Upper lobe of left lung (tissue), 6 donors: ENCODE data around the gene MYCBPAP. TPM values are rescaled to one million over a fixed set of nuclear protein-coding genes. Genes with fewer than 3 reads are reported as not detected.

Experiments used
- ATAC-seq, 2 donors: fragments of 200-7000 bp; cut with Tn5 transposase; one replicate each; pipeline ENCODE4 v1.9.1; 2022; ENCODE audit warnings: mild to moderate bottlenecking in 2 of 2, moderate library complexity in 2 of 2; ENCODE audit not compliant: low FRiP score in 2 of 2
- DNase-seq, 2 donors: peaks; one replicate each; pipeline ENCODE4 v3.0.0-alpha.2; 2019 to 2020
- H3K27ac ChIP-seq, 4 donors: fragments of 200-600 bp; sonication (generic); one replicate each; pipeline ENCODE4 v1.5.1; 2016 to 2019
- H3K27me3 ChIP-seq, 4 donors: fragments of 200-600 bp; sonication (generic); one replicate each; pipeline ENCODE4 v1.5.1; 2017 to 2019
- H3K36me3 ChIP-seq, 4 donors: fragments of 200-600 bp; sonication (generic); one replicate each; pipeline ENCODE4 v1.5.1; 2016 to 2019
- H3K4me1 ChIP-seq, 4 donors: fragments of 200-600 bp; sonication (generic); one replicate each; pipeline ENCODE4 v1.5.1; 2018 to 2019
- H3K4me3 ChIP-seq, 4 donors: fragments of 200-600 bp; sonication (generic); one replicate each; pipeline ENCODE4 v1.5.1; 2017 to 2019; ENCODE audit warnings: mild to moderate bottlenecking in 2 of 4, moderate library complexity in 1 of 4
- H3K9me3 ChIP-seq, 4 donors: fragments of 200-600 bp; sonication (generic); one replicate each; pipeline ENCODE4 v1.5.1; 2018 to 2019
- CTCF ChIP-seq, 6 experiments: fragments of 450-650 bp in 4 of 6; fragments of 200-600 bp in 2 of 6; sonication (generic) in 2 of 6; IDR thresholded peaks; one replicate each; pipeline ENCODE4 v1.5.1; 2016 to 2019; ENCODE audit warnings: antibody characterized with exemption in 6 of 6
- EP300 ChIP-seq, 4 donors: sonication (generic); formaldehyde crosslinking; IDR thresholded peaks; one replicate each; pipeline ENCODE4 v1.5.1; 2017; ENCODE audit warnings: antibody characterized with exemption in 4 of 4, control low read depth in 2 of 4
- POLR2A ChIP-seq, 4 donors: fragments of 450-650 bp; IDR thresholded peaks; one replicate each; pipeline ENCODE4 v1.5.1; 2016 to 2017; ENCODE audit warnings: antibody characterized with exemption in 4 of 4, mild to moderate bottlenecking in 2 of 4
- POLR2AphosphoS5 ChIP-seq, 2 donors: sonication (generic); formaldehyde crosslinking; IDR thresholded peaks; one replicate each; pipeline ENCODE4 v1.5.1; 2017; ENCODE audit warnings: antibody characterized with exemption in 2 of 2
- WGBS, 2 donors: methylation state at CpG; one replicate each; pipeline ENCODE4 v1.1.5; 2017 to 2018; 5-methylcytosine and 5-hydroxymethylcytosine counted together
- total RNA-seq, 6 donors: library from RNA; depleted of rRNA in 4 of 6; stranded (reverse); fragments of >200 nt in 4 of 6; gene quantifications; one replicate each; pipeline versions ENCODE4 v1.1.0 to v1.2.1, GENCODE V29; 2016 to 2021
- donor health status: DM: no; HTN: no; CAD: no; lungs with moderate emphysema.
- donor health status: DM: no; HTN: yes; CAD: no; lungs with severe emphysema.

The MYCBPAP gene
- total RNA-seq, 6 donors from 2014 or later = 1.0 to 14.7 (median 4.2) TPM

GRCh38 chr17:50544516-50544915 lies 36.3 kb downstream of the MYCBPAP start:
- ATAC-seq (no peak), DNase-seq (no peak)
- TF ChIP-seq EP300 (IDR thresholded peaks at IDR 0.05) (no peak), POLR2AphosphoS5 (IDR thresholded peaks at IDR 0.05) (no peak), POLR2A (IDR thresholded peaks at IDR 0.05) (no peak), CTCF (IDR thresholded peaks at IDR 0.05) (no peak)
- H3K36me3 ChIP-seq = no peaks in the 10 kb centered on the region
- H3K27ac ChIP-seq = no peak overlapping the region
- H3K27me3 ChIP-seq = no peaks in the 10 kb centered on the region
- H3K9me3 ChIP-seq = no peaks in the 10 kb centered on the region
- 58 to 60% methylated on average over 7 of the region's 7 CpGs for WGBS, 2 donors
- no peak overlapping the region for H3K4me3 ChIP-seq
- H3K4me1 ChIP-seq = peaks cover 27 to 44% (median 34%) of the 10 kb centered on the region in 4 donors

GRCh38 chr17:50545311-50545710 lies 37.1 kb downstream of the MYCBPAP start:
- peaks cover 27 to 44% (median 34%) of the 10 kb centered on the region in 4 donors for H3K4me1 ChIP-seq
- 33 to 50% methylated on average over 8 of the region's 8 CpGs for WGBS, 2 donors
- H3K27ac ChIP-seq = no peak overlapping the region

GRCh38 chr17:50546701-50547034 lies 38.4 kb downstream of the MYCBPAP start:
- 47 to 49% methylated on average over 4 of the region's 4 CpGs for WGBS, 2 donors
- peaks cover 22 to 44% (median 28%) of the 10 kb centered on the region in 4 donors for H3K4me1 ChIP-seq
- H3K4me3 ChIP-seq = peak overlapping the region in 3 of 4 donors; percentile 52 to 60 (median 57)
- peaks cover 0 to 11% (median 1%) of the 10 kb centered on the region in 4 donors for H3K36me3 ChIP-seq
- no peaks in the 10 kb centered on the region for H3K27me3 ChIP-seq
- peak overlapping the region in 1 of 4 donors; percentile 93 for H3K27ac ChIP-seq
- no peak for ATAC-seq
- no peaks in the 10 kb centered on the region for H3K9me3 ChIP-seq
- no peak for TF ChIP-seq EP300 (IDR thresholded peaks at IDR 0.05)
- no peak for TF ChIP-seq POLR2AphosphoS5 (IDR thresholded peaks at IDR 0.05)
- no peak for DNase-seq

More at GRCh38 chr17:50545311-50545710, 37.1 kb downstream of the MYCBPAP start:
- no peak for TF ChIP-seq CTCF (IDR thresholded peaks at IDR 0.05)
- no peak for TF ChIP-seq EP300 (IDR thresholded peaks at IDR 0.05)
- H3K36me3 ChIP-seq = peaks cover 0 to 7% (median 0%) of the 10 kb centered on the region in 4 donors
- H3K4me3 ChIP-seq = no peak overlapping the region
- no peaks in the 10 kb centered on the region for H3K27me3 ChIP-seq
- DNase-seq (no peak), ATAC-seq (no peak)
- no peaks in the 10 kb centered on the region for H3K9me3 ChIP-seq

- peak within 1 kb of the TSS; percentile 52 to 66 (median 58) for H3K4me3 ChIP-seq
- peaks cover 22 to 40% (median 26%) of the 10 kb centered on the region in 4 donors for H3K4me1 ChIP-seq
- TF ChIP-seq POLR2A (IDR thresholded peaks at IDR 0.05) = peak in 3 of 4 donors; percentile 64 to 93 (median 64)
- no peak for TF ChIP-seq EP300 (IDR thresholded peaks at IDR 0.05)
- peak; percentile 14 to 75 for TF ChIP-seq POLR2AphosphoS5 (IDR thresholded peaks at IDR 0.05)
- peak; percentile 97 to 99 (median 98) for TF ChIP-seq CTCF (IDR thresholded peaks at IDR 0.05)
- DNase-seq = peak; percentile 97
- ATAC-seq = peak; percentile 90 to 91
- peak within 1 kb of the TSS; percentile 74 to 93 (median 83) for H3K27ac ChIP-seq
- peaks cover 0 to 11% (median 3%) of the 10 kb centered on the region in 4 donors for H3K36me3 ChIP-seq
- no peaks in the 10 kb centered on the region for H3K27me3 ChIP-seq
- WGBS, 2 donors = 0 to 5% methylated on average over 7 to 18 of the region's 42 CpGs
- no peaks in the 10 kb centered on the region for H3K9me3 ChIP-seq
Observed at GRCh38 chr17:50547035-50547735, 38.9 kb downstream of the MYCBPAP start, which contains the start of gene SPATA20. TSS of gene SPATA20 (plus strand) at chr17:50547174. CDS start at chr17:50547209, 35 bp downstream.

- 56% methylated on average over 5 of the region's 5 CpGs; no CpG with 5 or more reads in 1 of the 2 donors for WGBS, 2 donors
- DNase-seq (no peak), ATAC-seq (no peak)
- Histone ChIP-seq H3K27me3 (no peaks in the 10 kb centered on the region), H3K36me3 (peaks cover 0 to 11% (median 3%) of the 10 kb centered on the region in 4 donors), H3K27ac (peak overlapping the region in 3 of 4 donors; percentile 79 to 93 (median 87)), H3K4me1 (peaks cover 17 to 34% (median 20%) of the 10 kb centered on the region in 4 donors), H3K9me3 (no peaks in the 10 kb centered on the region), H3K4me3 (peak overlapping the region in 3 of 4 donors; percentile 52 to 60 (median 57))
- no peak for TF ChIP-seq CTCF (IDR thresholded peaks at IDR 0.05)
Observed at GRCh38 chr17:50547736-50548083, 39.5 kb downstream of the MYCBPAP start.
